ENCODE results near the gene ZNF423. TPM values are rescaled to one million over a fixed set of nuclear protein-coding genes. Genes with fewer than 3 reads are reported as not detected.
A peak's percentile ranks its signal among the peaks of the same experiment; 100 is the strongest.

Gene ZNF423
- total and polyA plus RNA-seq, 7 donors = 0.69 to 19.7 (median 3.6) TPM

- intact Hi-C loops (cut with DNase I) = no loop called here
- Histone ChIP-seq H3K27me3 (no peaks in the 10 kb centered on the region), H3K27ac (no peak overlapping the region), H3K36me3 (no peaks in the 10 kb centered on the region), H3K4me1 (peaks cover 0 to 10% (median 0%) of the 10 kb centered on the region in 4 donors), H3K4me3 (no peak overlapping the region), H3K9me3 (no peaks in the 10 kb centered on the region)
- WGBS, 2 donors = 59 to 72% methylated on average over 23 of the region's 23 CpGs
- TF ChIP-seq CTCF (IDR thresholded peaks at IDR 0.05) (peak in 3 of 4 experiments; percentile 12 to 38 (median 26)), EP300 (IDR thresholded peaks at IDR 0.05) (no peak)
- no peak for DNase-seq
Observed at GRCh38 chr16:49556606-49557446, 299.1 kb downstream of the ZNF423 start.

- TF ChIP-seq EP300 (IDR thresholded peaks at IDR 0.05) = no peak
- no peak for TF ChIP-seq POLR2AphosphoS5 (IDR thresholded peaks at IDR 0.05)
- TF ChIP-seq POLR2A (IDR thresholded peaks at IDR 0.05) = no peak
- TF ChIP-seq CTCF (IDR thresholded peaks at IDR 0.05) = no peak
- DNase-seq = no peak
- H3K36me3 ChIP-seq = no peaks in the 10 kb centered on the region
- H3K4me3 ChIP-seq = no peak overlapping the region
- intact Hi-C loops (cut with DNase I) = no loop called here
- H3K4me1 ChIP-seq = peaks cover 0 to 10% (median 0%) of the 10 kb centered on the region in 4 donors
- H3K27ac ChIP-seq = no peak overlapping the region
- no peaks in the 10 kb centered on the region for H3K9me3 ChIP-seq
- 78 to 83% methylated on average over 4 of the region's 4 CpGs for WGBS, 2 donors
- H3K27me3 ChIP-seq = no peaks in the 10 kb centered on the region
Observed at GRCh38 chr16:49556249-49556605, 299.7 kb downstream of the ZNF423 start.

- Histone ChIP-seq H3K36me3 (no peaks in the 10 kb centered on the region), H3K4me1 (peaks cover 0 to 10% (median 0%) of the 10 kb centered on the region in 4 donors), H3K4me3 (no peak overlapping the region), H3K27ac (no peak overlapping the region), H3K9me3 (no peaks in the 10 kb centered on the region), H3K27me3 (no peaks in the 10 kb centered on the region)
- TF ChIP-seq POLR2AphosphoS5 (IDR thresholded peaks at IDR 0.05) = no peak
- TF ChIP-seq EP300 (IDR thresholded peaks at IDR 0.05) = no peak
- TF ChIP-seq POLR2A (IDR thresholded peaks at IDR 0.05) = no peak
- TF ChIP-seq CTCF (IDR thresholded peaks at IDR 0.05) = no peak
- DNase-seq = no peak
- intact Hi-C loops (cut with DNase I) = no loop called here
- WGBS, 2 donors = 66 to 69% methylated on average over 3 of the region's 3 CpGs
Observed at GRCh38 chr16:49554681-49555080, 301.2 kb downstream of the ZNF423 start.

- H3K4me3 ChIP-seq = no peak overlapping the region
- WGBS, 2 donors = 79 to 81% methylated on average over 10 of the region's 10 CpGs
- TF ChIP-seq CTCF (IDR thresholded peaks at IDR 0.05) (no peak), POLR2AphosphoS5 (IDR thresholded peaks at IDR 0.05) (no peak), EP300 (IDR thresholded peaks at IDR 0.05) (no peak), POLR2A (IDR thresholded peaks at IDR 0.05) (no peak)
- H3K4me1 ChIP-seq = peaks cover 0 to 10% (median 0%) of the 10 kb centered on the region in 4 donors
- DNase-seq = no peak
- intact Hi-C loops (cut with DNase I) = no loop called here
- H3K9me3 ChIP-seq = no peaks in the 10 kb centered on the region
- H3K27ac ChIP-seq = no peak overlapping the region
- H3K36me3 ChIP-seq = no peaks in the 10 kb centered on the region
- no peaks in the 10 kb centered on the region for H3K27me3 ChIP-seq
Observed at GRCh38 chr16:49552313-49552928, 303.5 kb downstream of the ZNF423 start.
